ENCODE results near the gene AICDA.
"Not testable (repeated sequence)": the region's sequence is repeated elsewhere in the genome, so short reads cannot be mapped to it uniquely, and the experiment has no call there.

Gene AICDA

DNA sequence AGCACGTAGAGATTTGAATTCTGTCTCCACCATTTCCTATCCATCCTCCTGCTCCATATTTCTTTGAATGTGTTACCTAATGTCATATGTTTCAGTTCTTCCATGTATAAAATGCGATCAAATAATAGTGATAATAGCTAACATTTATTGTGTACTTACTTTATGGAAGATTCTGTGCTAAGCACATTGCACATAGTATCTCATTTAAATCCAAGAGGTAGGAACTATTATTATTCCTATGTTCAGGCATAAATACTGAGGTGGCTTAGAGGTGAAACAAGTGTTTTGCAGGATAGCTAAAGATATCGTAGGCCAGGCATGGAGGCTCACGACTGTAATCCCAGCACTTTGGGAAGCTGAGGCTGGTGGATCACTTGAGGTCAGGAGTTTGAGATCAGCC is 17.5 kb upstream of the AICDA start:
- H3K4me3 ChIP-seq (ENCODE audit: low read depth, low read length), result no peak overlapping the region
- no peak overlapping the region for H3K9ac ChIP-seq
- no peak overlapping the region for H3K27ac ChIP-seq
- no peaks in the 10 kb centered on the region for H3K9me3 ChIP-seq (ENCODE audit: control insufficient read depth, low read length)
- H3K4me2 ChIP-seq (ENCODE audit: low read length), result no peak overlapping the region
- TF ChIP-seq, protein P1, sequence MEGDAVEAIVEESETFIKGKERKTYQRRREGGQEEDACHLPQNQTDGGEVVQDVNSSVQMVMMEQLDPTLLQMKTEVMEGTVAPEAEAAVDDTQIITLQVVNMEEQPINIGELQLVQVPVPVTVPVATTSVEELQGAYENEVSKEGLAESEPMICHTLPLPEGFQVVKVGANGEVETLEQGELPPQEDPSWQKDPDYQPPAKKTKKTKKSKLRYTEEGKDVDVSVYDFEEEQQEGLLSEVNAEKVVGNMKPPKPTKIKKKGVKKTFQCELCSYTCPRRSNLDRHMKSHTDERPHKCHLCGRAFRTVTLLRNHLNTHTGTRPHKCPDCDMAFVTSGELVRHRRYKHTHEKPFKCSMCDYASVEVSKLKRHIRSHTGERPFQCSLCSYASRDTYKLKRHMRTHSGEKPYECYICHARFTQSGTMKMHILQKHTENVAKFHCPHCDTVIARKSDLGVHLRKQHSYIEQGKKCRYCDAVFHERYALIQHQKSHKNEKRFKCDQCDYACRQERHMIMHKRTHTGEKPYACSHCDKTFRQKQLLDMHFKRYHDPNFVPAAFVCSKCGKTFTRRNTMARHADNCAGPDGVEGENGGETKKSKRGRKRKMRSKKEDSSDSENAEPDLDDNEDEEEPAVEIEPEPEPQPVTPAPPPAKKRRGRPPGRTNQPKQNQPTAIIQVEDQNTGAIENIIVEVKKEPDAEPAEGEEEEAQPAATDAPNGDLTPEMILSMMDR (IDR thresholded peaks at IDR 0.05), result no peak
- H3K79me2 ChIP-seq, result no peaks in the 10 kb centered on the region
- no peaks in the 10 kb centered on the region for H3K36me3 ChIP-seq (ENCODE audit: control insufficient read depth, insufficient read depth, low read length)
- no peak overlapping the region for H2AFZ ChIP-seq
- no peaks in the 10 kb centered on the region for H3K4me1 ChIP-seq
- H3K27me3 ChIP-seq (ENCODE audit: control insufficient read depth, insufficient read depth, low read length), result no peaks in the 10 kb centered on the region

DNA sequence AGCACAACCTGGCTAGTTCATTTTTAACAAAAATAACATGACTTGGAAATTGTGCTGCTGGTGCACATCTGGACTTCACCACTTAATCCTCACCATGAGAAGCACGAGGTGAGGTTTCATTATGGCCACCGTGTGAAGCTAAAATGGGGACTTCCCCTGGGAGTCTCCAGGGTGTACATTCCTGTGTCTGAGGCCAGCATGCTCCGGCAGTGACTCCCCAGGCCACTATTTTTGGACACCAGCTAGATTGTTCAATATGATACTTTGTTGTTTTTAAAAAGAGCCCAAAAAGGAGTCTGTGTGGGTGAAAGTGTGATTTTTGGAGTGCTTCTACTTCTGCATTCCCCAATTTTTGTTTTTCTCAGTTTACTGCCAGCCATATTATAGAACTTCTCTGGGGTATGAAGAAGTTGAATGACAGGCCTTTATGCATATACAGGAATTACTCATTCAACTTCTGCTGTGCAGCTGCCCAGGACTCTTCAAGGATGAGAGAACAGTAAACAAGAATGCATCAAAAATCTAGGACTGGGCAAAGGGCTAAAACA is 16.9 kb upstream of the AICDA start:
- Histone ChIP-seq H3K4me1 (no peaks in the 10 kb centered on the region), H3K79me2 (no peaks in the 10 kb centered on the region), H3K9me3 (ENCODE audit: control insufficient read depth, low read length) (no peaks in the 10 kb centered on the region), H3K4me3 (ENCODE audit: low read depth, low read length) (no peak overlapping the region), H3K9ac (no peak overlapping the region), H3K27ac (no peak overlapping the region), H2AFZ (no peak overlapping the region), H3K27me3 (ENCODE audit: control insufficient read depth, insufficient read depth, low read length) (no peaks in the 10 kb centered on the region), H3K4me2 (ENCODE audit: low read length) (no peak overlapping the region), H3K36me3 (ENCODE audit: control insufficient read depth, insufficient read depth, low read length) (no peaks in the 10 kb centered on the region)
- TF ChIP-seq, protein P1 (IDR thresholded peaks at IDR 0.05), result no peak

DNA sequence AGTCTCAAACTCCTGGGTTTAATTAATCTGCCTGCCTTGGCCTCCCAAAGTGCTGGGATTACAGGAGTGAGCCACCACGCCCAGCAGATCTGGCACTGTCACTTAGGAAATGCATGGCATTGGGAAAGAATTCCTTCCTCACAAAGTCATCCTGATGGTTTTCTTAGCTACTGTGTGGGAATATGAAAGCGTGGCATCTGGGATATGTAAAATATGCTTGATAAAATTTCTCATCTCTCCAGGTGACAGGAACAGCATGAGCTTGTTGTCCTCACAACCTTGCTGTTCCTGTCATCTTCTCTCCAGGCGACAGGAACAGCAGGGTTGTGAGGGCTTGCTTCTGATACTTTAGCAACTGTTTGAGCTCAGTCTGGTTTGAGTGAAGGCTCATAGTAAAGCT is 16.1 kb upstream of the AICDA start:
- H2AFZ ChIP-seq, result no peak overlapping the region
- H3K9me3 ChIP-seq (ENCODE audit: control insufficient read depth, low read length), result no peaks in the 10 kb centered on the region
- TF ChIP-seq, protein P1 (IDR thresholded peaks at IDR 0.05), result no peak
- H3K27ac ChIP-seq, result no peak overlapping the region
- no peak overlapping the region for H3K4me2 ChIP-seq (ENCODE audit: low read length)
- no peaks in the 10 kb centered on the region for H3K79me2 ChIP-seq
- no peaks in the 10 kb centered on the region for H3K36me3 ChIP-seq (ENCODE audit: control insufficient read depth, insufficient read depth, low read length)
- no peaks in the 10 kb centered on the region for H3K4me1 ChIP-seq
- H3K27me3 ChIP-seq (ENCODE audit: control insufficient read depth, insufficient read depth, low read length), result no peaks in the 10 kb centered on the region
- H3K4me3 ChIP-seq (ENCODE audit: low read depth, low read length), result no peak overlapping the region
- H3K9ac ChIP-seq, result no peak overlapping the region

DNA sequence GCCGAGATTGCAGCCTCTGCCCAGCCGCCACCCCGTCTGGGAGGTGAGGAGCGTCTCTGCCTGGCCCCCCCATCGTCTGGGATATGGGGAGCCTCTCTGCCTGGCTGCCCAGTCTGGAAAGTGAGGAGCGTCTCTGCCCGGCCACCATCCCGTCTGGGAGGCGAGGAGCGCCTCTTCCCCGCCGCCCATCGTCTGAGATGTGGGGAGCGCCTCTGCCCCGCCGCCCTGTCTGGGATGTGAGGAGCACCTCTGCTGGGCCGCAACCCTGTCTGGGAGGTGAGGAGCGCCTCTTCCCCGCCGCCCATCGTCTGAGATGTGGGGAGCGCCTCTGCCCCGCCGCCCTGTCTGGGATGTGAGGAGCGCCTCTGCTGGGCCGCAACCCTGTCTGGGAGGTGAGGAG is 12.1 kb upstream of the AICDA start:
- H3K4me2 ChIP-seq (ENCODE audit: low read length); H3K36me3 ChIP-seq (ENCODE audit: control insufficient read depth, insufficient read depth, low read length); H3K4me3 ChIP-seq (ENCODE audit: low read depth, low read length); H3K79me2 ChIP-seq; H2AFZ ChIP-seq; H3K9ac ChIP-seq; H3K27ac ChIP-seq; H3K4me1 ChIP-seq; H3K27me3 ChIP-seq (ENCODE audit: control insufficient read depth, insufficient read depth, low read length); H3K9me3 ChIP-seq (ENCODE audit: control insufficient read depth, low read length): not testable (repeated sequence)

DNA sequence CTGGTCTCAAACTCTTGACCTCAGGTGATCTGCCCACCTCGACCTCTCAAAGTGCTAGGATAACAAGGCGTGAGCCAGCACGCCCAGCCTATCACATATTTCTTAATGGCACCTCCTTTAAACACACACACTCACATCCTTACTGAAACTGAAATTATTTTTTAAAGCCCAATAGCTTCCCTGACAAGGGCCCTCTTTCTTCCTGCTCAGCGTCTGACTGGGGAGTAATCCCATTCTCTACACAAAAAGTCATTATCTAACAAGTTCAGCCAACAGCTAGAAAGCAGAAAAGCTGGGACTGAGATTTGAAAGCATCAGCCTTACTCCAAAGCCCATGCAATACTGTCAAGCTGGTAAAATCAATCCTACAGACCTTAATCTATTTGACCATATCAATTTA is 10.0 kb upstream of the AICDA start:
- H3K27ac ChIP-seq, result no peak overlapping the region
- H3K9me3 ChIP-seq (ENCODE audit: control insufficient read depth, low read length), result no peaks in the 10 kb centered on the region
- no peaks in the 10 kb centered on the region for H3K36me3 ChIP-seq (ENCODE audit: control insufficient read depth, insufficient read depth, low read length)

More for the DNA sequence above, 10.0 kb upstream of the AICDA start:
- no peaks in the 10 kb centered on the region for H3K27me3 ChIP-seq (ENCODE audit: control insufficient read depth, insufficient read depth, low read length)
- H3K4me1 ChIP-seq, result no peaks in the 10 kb centered on the region
- H3K4me3 ChIP-seq (ENCODE audit: low read depth, low read length), result no peak overlapping the region
- TF ChIP-seq, protein P1 (IDR thresholded peaks at IDR 0.05), result no peak
- no peaks in the 10 kb centered on the region for H3K79me2 ChIP-seq
- H2AFZ ChIP-seq, result no peak overlapping the region
- H3K9ac ChIP-seq, result no peak overlapping the region
- H3K4me2 ChIP-seq (ENCODE audit: low read length), result no peak overlapping the region

Measured in parathyroid adenoma (tissue), 2 donors.